ENCODE results near the gene RPAP2. TPM values are rescaled to one million over a fixed set of nuclear protein-coding genes. Genes with fewer than 3 reads are reported as not detected.
"Not testable (repeated sequence)": the region's sequence is repeated elsewhere in the genome, so short reads cannot be mapped to it uniquely, and the experiment has no call there.

The RPAP2 gene
- total RNA-seq, 4 donors from 2014 or later: 5.8 to 13.0 (median 10.3) TPM

DNA sequence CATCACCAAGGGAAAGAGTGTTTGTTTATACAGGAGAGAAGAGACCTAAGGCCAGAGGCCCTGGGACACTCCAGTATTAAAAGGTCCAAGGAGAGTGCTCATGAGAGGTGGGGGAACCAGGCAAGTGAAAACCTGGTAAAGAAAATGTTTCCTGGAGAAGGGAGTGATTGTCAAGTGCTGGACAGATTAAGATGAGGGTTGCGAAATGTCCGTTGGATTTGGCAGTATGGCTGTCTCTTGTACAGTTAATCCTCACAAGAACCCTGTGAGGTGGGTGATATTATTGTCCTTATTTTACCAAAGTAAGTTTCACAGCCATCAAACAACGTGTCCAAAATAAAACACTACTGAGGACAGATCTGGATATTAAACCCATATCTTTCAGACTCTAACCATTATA, 44.2 kb downstream of the RPAP2 start:
- TF ChIP-seq, protein P1, sequence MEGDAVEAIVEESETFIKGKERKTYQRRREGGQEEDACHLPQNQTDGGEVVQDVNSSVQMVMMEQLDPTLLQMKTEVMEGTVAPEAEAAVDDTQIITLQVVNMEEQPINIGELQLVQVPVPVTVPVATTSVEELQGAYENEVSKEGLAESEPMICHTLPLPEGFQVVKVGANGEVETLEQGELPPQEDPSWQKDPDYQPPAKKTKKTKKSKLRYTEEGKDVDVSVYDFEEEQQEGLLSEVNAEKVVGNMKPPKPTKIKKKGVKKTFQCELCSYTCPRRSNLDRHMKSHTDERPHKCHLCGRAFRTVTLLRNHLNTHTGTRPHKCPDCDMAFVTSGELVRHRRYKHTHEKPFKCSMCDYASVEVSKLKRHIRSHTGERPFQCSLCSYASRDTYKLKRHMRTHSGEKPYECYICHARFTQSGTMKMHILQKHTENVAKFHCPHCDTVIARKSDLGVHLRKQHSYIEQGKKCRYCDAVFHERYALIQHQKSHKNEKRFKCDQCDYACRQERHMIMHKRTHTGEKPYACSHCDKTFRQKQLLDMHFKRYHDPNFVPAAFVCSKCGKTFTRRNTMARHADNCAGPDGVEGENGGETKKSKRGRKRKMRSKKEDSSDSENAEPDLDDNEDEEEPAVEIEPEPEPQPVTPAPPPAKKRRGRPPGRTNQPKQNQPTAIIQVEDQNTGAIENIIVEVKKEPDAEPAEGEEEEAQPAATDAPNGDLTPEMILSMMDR (IDR thresholded peaks at IDR 0.05): no peak
- TF ChIP-seq POLR2A (IDR thresholded peaks at IDR 0.05): no peak
- Histone ChIP-seq H3K4me3 (no peak overlapping the region), H3K27me3 (no peaks in the 10 kb centered on the region), H3K4me1 (no peaks in the 10 kb centered on the region), H3K9me3 (no peaks in the 10 kb centered on the region), H3K27ac (no peak overlapping the region), H3K36me3 (peaks cover 0 to 12% (median 0%) of the 10 kb centered on the region in 3 donors)
- no peak for DNase-seq

GRCh38 chr1:92346866-92347640, 48.2 kb downstream of the RPAP2 start:
- H3K36me3 ChIP-seq: peaks cover 0 to 25% (median 3%) of the 10 kb centered on the region in 3 donors
- no peaks in the 10 kb centered on the region for H3K9me3 ChIP-seq
- H3K27me3 ChIP-seq: no peaks in the 10 kb centered on the region
- no peak overlapping the region for H3K4me3 ChIP-seq
- no peak overlapping the region for H3K27ac ChIP-seq
- TF ChIP-seq POLR2A (IDR thresholded peaks at IDR 0.05): no peak
- TF ChIP-seq, protein P1 (IDR thresholded peaks at IDR 0.05): no peak
- no peak for DNase-seq
- H3K4me1 ChIP-seq: no peaks in the 10 kb centered on the region

DNA sequence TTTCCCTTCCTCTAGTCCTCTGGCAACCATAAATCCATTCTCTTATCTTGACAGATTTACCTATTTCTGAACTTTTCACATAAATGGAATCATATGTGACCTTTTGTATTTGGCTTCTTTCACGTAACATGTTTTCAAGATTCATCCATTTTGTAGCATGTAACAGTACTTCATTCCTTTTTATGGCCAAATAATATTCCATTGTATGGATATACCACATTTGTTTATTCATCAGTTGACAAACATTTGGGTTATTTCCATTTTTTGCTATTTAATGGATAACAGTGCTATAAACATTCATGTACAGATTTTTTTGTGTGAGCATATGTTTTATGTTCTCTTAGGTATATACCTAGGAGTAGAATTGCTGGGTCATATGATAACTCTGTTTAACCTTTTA, 54.0 kb downstream of the RPAP2 start:
- H3K36me3 ChIP-seq: peaks cover 0 to 26% (median 3%) of the 10 kb centered on the region in 3 donors
- no peak overlapping the region for H3K27ac ChIP-seq
- no peaks in the 10 kb centered on the region for H3K9me3 ChIP-seq
- no peak overlapping the region for H3K4me3 ChIP-seq
- no peaks in the 10 kb centered on the region for H3K27me3 ChIP-seq
- DNase-seq: no peak
- TF ChIP-seq, protein P1 (IDR thresholded peaks at IDR 0.05): no peak
- TF ChIP-seq POLR2A (IDR thresholded peaks at IDR 0.05): no peak
- no peaks in the 10 kb centered on the region for H3K4me1 ChIP-seq

GRCh38 chr1:92354259-92354658, 55.4 kb downstream of the RPAP2 start:
- no peak overlapping the region for H3K4me3 ChIP-seq
- H3K27ac ChIP-seq: no peak overlapping the region
- no peak for DNase-seq
- TF ChIP-seq, protein P1 (IDR thresholded peaks at IDR 0.05): no peak
- TF ChIP-seq POLR2A (IDR thresholded peaks at IDR 0.05): no peak
- no peaks in the 10 kb centered on the region for H3K27me3 ChIP-seq
- H3K36me3 ChIP-seq: peaks cover 0 to 26% (median 3%) of the 10 kb centered on the region in 3 donors
- H3K4me1 ChIP-seq: no peaks in the 10 kb centered on the region
- no peaks in the 10 kb centered on the region for H3K9me3 ChIP-seq

- Histone ChIP-seq H3K4me3 (no peak overlapping the region), H3K27ac (no peak overlapping the region), H3K27me3 (no peaks in the 10 kb centered on the region), H3K4me1 (no peaks in the 10 kb centered on the region), H3K9me3 (no peaks in the 10 kb centered on the region), H3K36me3 (peaks cover 0 to 19% (median 0%) of the 10 kb centered on the region in 3 donors)
- no peak for DNase-seq
- TF ChIP-seq, protein P1 (IDR thresholded peaks at IDR 0.05): no peak
- no peak for TF ChIP-seq POLR2A (IDR thresholded peaks at IDR 0.05)
These were observed 58.1 kb downstream of the RPAP2 start for GRCh38 chr1:92356956-92357355.

GRCh38 chr1:92359382-92359781, 60.5 kb downstream of the RPAP2 start:
- not testable (repeated sequence) for H3K4me1 ChIP-seq, H3K4me3 ChIP-seq, H3K27me3 ChIP-seq, H3K27ac ChIP-seq, H3K9me3 ChIP-seq, DNase-seq
- H3K36me3 ChIP-seq: peaks cover 0 to 15% (median 0%) of the 10 kb centered on the region in 3 donors

Measured in Peyer's patch (tissue), 4 donors.